Bronchial epithelial cell (primary cell): ENCODE data around the gene PDE4C. TPM values are rescaled to one million over a fixed set of nuclear protein-coding genes. Genes with fewer than 3 reads are reported as not detected.

Experiments
- DNase-seq: peaks from one replicate; pipeline ENCODE4 v3.0.0-alpha.2; 2010; ENCODE audit warnings: low read depth
- FAIRE-seq: peaks from 2 replicates; lab custom pipeline; 2011; peaks lifted over from hg19 to GRCh38; lab: Jason Lieb, UNC
- H3K27me3 ChIP-seq: 2 replicates; pipeline ENCODE4 v1.5.1; 2011; ENCODE audit warnings: low read length; ENCODE audit not compliant: control insufficient read depth, insufficient read depth
- H3K36me3 ChIP-seq: 2 replicates; pipeline ENCODE4 v1.5.1; 2011; ENCODE audit warnings: low read length; ENCODE audit not compliant: control insufficient read depth, insufficient read depth
- H3K4me3 ChIP-seq: 2 replicates; pipeline ENCODE4 v1.5.1; 2011; ENCODE audit warnings: mild to moderate bottlenecking, low read depth, low read length, control low read depth
- CTCF ChIP-seq: IDR thresholded peaks from 2 replicates; pipeline ENCODE4 v1.5.1; 2011; ENCODE audit warnings: mild to moderate bottlenecking, moderate library complexity, low read length, control low read depth, inconsistent platforms; ENCODE audit not compliant: insufficient read depth, severe bottlenecking
- total RNA-seq: library from RNA; depleted of rRNA; stranded (reverse); fragments of >200 nt; gene quantifications from 2 replicates; pipeline ENCODE4 v1.2.1, GENCODE V29; 2014

Gene PDE4C
- total RNA-seq, 1 donor from 2014 or later, result 0.26 TPM

- peaks cover 14% of the 10 kb centered on the region for H3K27me3 ChIP-seq
- H3K4me3 ChIP-seq, result no peak overlapping the region
- no peaks in the 10 kb centered on the region for H3K36me3 ChIP-seq
- TF ChIP-seq CTCF, result peak; percentile 34
- FAIRE-seq (no peak), DNase-seq (no peak)
These were observed 3.2 kb upstream of the PDE4C start for GRCh38 chr19:18229474-18229873.

GRCh38 chr19:18227781-18228271, 1.6 kb upstream of the PDE4C start:
- no peak for FAIRE-seq

DNA sequence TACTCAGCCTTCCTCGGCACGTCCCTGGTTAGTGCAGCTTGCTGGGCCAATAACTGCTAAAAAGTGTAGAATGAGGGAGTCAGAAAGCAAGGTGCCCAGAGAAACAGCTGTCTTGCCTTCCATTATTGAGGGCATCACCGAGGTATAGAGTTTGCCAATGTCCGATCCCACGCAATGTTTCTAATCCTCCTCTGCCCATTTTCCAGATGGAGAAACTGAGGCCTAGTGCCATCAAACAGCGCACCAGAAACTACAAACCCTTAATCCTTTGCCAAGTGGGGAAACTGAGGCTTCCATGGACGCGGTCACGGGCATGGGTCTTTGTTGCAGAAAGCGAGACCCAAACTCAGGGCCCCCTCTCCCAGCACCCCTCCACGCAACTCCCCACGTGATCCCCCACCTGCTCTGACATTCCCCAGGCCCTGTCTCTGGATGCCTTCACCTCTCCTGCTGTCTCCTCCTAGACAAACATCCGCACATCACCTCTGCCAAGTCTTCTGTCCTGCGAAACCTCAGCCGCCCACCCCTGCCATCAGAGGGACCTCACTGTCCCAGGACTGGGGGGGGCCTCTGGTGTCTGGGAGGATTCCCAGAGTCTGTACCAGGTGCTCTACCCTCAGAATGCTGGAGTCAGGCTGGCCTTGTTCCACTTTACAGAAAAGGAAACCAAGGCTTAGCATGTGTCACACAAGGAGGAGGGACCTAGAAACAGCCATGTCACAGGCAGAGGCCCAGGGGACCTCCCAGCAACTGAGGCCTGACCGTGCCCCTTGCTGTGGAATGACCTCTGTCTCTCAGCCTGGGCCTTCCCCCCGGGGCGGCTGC, 930 bp upstream of the PDE4C start:
- DNase-seq (no peak), FAIRE-seq (no peak)
- no peaks in the 10 kb centered on the region for H3K36me3 ChIP-seq
- H3K27me3 ChIP-seq, result peaks cover 14% of the 10 kb centered on the region
- no peak overlapping the region for H3K4me3 ChIP-seq
- no peak for TF ChIP-seq CTCF

More at GRCh38 chr19:18227781-18228271, 1.6 kb upstream of the PDE4C start:
- Histone ChIP-seq H3K4me3 (no peak overlapping the region), H3K36me3 (no peaks in the 10 kb centered on the region), H3K27me3 (peaks cover 14% of the 10 kb centered on the region)
- no peak for DNase-seq
- TF ChIP-seq CTCF, result no peak

DNA sequence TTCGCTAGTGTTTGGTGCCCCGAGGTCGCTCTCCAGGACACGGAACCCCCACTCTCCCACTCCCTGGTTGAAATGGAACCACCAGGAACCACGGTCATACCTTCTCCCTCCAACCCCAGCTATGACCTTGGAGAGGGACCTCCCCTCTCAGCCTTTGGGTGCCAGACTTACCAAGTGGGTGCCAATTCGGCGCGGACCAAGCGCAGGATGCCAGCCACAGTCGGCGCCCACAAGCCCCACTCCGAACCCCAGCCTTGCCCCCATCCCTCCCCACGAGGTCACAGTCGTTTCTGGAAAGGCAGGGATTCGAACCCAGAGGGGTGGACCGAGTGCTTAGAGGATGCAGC, 910 bp downstream of the PDE4C start:
- TF ChIP-seq CTCF, result no peak
- H3K27me3 ChIP-seq, result peaks cover 11% of the 10 kb centered on the region
- no peak overlapping the region for H3K4me3 ChIP-seq
- no peak for FAIRE-seq
- DNase-seq, result no peak
- H3K36me3 ChIP-seq, result no peaks in the 10 kb centered on the region

- Histone ChIP-seq H3K27me3 (peaks cover 11% of the 10 kb centered on the region), H3K36me3 (no peaks in the 10 kb centered on the region), H3K4me3 (peak overlapping the region; percentile 37)
- peak; percentile 94 for DNase-seq
- no peak for TF ChIP-seq CTCF
- peak; percentile 97 for FAIRE-seq
These were observed 1.5 kb downstream of the PDE4C start for GRCh38 chr19:18224525-18225354.
